RWPE1 (cell line): Measurements from ENCODE around the gene SUPV3L1.
"Not testable (repeated sequence)": the region's sequence is repeated elsewhere in the genome, so short reads cannot be mapped to it uniquely, and the experiment has no call there.

ENCODE experiments used
- CTCF ChIA-PET: fragments of 350-600 bp; sonication (Branson Sonifier 250); formaldehyde crosslinking; extraction: SDS; loops from one replicate; lab custom pipeline; 2021; lab: Yijun Ruan, JAX
- POLR2A ChIA-PET: fragments of 400-600 bp; formaldehyde crosslinking; extraction: SDS; loops from one replicate; lab custom pipeline; 2020; ENCODE audit warnings: antibody characterized with exemption; ENCODE audit not compliant: low non-redundant PET; lab: Yijun Ruan, JAX
- DNase-seq: peaks from one replicate; pipeline ENCODE4 v3.0.0; 2012; ENCODE audit warnings: low spot score
- H3K27ac ChIP-seq: fragments of 450-650 bp; 2 replicates; pipeline ENCODE4 v1.5.1; 2017
- CTCF ChIP-seq: fragments of 450-650 bp; conservative IDR thresholded peaks from 2 replicates; pipeline ENCODE4 v1.5.1; 2017; ENCODE audit warnings: low read depth, mild to moderate bottlenecking

Gene SUPV3L1

GRCh38 chr10:69168493-69168892, 11.5 kb upstream of the SUPV3L1 start:
- POLR2A ChIA-PET: no interaction called here
- CTCF ChIA-PET: interaction anchor here (0.5 to 0.7 kb wide), 2 partner anchors 66 to 972 kb away, joined by 3 to 6 read pairs; no protein-coding TSS in a partner anchor

DNA sequence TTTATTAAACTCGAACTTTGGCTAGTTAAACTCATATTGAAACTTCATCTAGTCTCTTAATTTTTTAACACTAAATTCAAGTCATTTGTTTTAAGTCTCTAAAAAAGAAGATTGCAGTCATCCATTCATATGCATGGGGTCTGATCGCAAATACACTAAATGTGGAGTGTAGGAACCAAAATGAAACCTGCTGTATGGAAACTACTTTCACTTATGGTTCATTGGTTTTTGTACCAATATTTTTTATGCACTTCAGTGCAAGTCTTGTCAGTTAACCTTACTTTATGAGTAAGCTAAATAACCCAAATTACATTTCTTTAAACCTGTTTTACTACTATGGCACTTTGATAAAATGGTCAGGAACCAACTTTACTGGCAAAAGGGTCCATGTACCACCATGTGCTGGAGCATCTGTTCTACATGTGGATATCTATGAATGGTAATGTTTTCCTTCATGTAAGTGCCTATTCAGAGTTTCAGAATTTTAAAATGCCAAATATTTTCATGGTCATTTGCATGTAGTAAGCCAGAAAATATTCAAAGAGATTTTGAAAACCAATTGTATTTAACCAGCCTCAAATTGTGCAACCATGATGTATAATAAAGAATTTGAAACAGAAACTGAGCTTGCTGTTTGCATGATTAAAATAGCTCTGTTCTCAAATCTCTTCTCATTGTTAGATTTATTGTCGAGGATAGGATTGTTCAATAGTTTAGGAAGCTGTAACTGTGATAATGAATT, 7.6 kb upstream of the SUPV3L1 start:
- DNase-seq: no peak
- POLR2A ChIA-PET: no interaction called here
- H3K27ac ChIP-seq: no peak overlapping the region
- TF ChIP-seq CTCF: no peak
- CTCF ChIA-PET: no interaction called here

More at GRCh38 chr10:69168493-69168892, 11.5 kb upstream of the SUPV3L1 start:
- H3K27ac ChIP-seq: no peak overlapping the region
- no peak for DNase-seq
- TF ChIP-seq CTCF: no peak

DNA sequence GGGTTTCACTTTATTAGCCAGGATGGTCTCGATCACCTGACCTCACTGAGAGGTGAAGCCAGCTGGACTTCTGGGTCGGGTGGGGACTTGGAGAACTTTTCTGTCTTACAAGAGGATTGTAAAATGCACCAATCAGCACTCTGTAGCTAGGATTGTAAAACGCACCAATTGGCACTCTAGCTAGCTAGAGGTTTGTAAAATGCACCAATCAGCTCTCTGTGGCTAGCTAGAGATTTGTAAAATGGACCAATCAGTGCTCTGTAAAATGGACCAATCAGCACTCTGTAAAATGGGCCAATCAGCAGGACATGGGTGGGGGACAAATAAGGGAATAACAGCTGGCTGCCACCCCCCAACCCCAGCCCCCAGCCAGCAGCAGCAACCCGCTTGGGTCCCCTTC, 4.7 kb upstream of the SUPV3L1 start:
- DNase-seq, POLR2A ChIA-PET, CTCF ChIA-PET, H3K27ac ChIP-seq: not testable (repeated sequence)

DNA sequence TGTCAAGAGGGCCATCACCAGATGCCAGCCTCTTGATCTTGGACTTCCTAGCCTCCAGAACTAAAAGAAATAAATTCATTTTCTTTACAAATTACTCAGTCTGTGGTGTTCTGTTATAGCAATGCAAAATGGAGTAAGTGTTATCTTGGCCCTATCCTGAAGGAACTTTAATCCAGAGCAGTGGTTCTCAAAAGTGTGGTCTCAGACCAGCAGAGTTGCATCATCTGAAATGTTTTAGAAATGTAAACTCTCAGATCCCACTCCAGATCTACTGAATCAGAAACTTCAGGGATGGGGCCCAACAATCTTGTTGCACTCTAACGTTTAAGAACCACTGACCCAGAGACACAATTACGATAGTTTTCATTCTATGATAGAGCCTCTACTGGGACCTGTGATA, 3.2 kb upstream of the SUPV3L1 start:
- TF ChIP-seq CTCF: no peak
- CTCF ChIA-PET: no interaction called here

GRCh38 chr10:69179089-69179742, 818 bp upstream of the SUPV3L1 start:
- CTCF ChIA-PET: interaction anchor here (0.6 to 0.7 kb wide), 2 partner anchors 26 to 43 kb away, joined by 3 read pairs; no protein-coding TSS in a partner anchor
- no peak for TF ChIP-seq CTCF
- DNase-seq: peak; percentile 45
- H3K27ac ChIP-seq: peak overlapping the region; percentile 87
- POLR2A ChIA-PET: interaction anchor here (0.6 to 1.0 kb wide), 2 partner anchors 16 to 206 kb away, joined by 3 read pairs; no protein-coding TSS in a partner anchor

More for the DNA sequence above, 3.2 kb upstream of the SUPV3L1 start:
- DNase-seq: no peak
- POLR2A ChIA-PET: no interaction called here
- no peak overlapping the region for H3K27ac ChIP-seq

DNA sequence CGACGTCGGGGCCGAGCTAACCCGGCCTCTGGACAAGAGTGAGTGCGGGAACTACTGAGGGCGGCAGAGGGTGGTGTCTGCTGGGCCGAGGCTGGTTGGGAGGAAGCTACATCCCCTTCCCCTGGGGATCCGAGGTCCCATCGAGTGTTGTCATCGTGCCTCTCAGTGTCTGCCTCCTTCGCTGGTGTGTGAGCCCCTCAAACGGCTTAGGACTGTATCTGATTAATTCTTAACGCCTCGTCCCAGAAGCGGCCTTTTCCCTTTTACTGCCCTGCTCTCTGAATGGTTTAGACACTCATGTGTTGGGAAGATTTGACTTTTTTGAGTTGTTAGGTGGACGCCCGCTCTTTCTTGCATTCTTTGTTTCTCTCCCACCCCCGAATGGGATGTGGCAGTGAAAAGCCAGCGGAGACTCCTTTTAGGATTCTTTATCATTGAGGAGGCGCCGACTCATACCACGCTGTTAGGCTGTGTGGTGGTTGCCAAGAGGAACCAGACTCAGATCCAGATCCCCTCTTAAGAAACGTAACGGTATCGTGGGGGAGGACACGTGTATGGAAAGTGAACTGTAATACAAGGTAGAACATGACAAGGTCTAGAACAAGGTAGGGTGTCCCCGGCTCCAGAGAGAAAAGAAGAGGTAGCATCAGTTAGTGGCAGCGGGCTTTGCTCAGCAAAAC, 631 bp downstream of the SUPV3L1 start:
- peak; percentile 25 for DNase-seq
- no peak for TF ChIP-seq CTCF
- POLR2A ChIA-PET: interaction anchor here (1.0 kb wide), 1 partner anchor 205 kb away, joined by 3 read pairs; no protein-coding TSS in a partner anchor
- CTCF ChIA-PET: no interaction called here
- H3K27ac ChIP-seq: peak overlapping the region; percentile 87
